ENCODE data around the gene FSCN2.

FSCN2 gene

GRCh38 chr17:81492202-81492601, 36.0 kb upstream of the FSCN2 start:
- no peak for TF ChIP-seq CTCF (IDR thresholded peaks at IDR 0.05; ENCODE audit: low read length, missing control alignments)
- no peak overlapping the region for H3K4me3 ChIP-seq (replicated peaks; ENCODE audit: low read depth, low read length)
- DNase-seq (ENCODE audit: low read depth): no peak

- no peak for DNase-seq (ENCODE audit: low read depth)
- TF ChIP-seq CTCF (IDR thresholded peaks at IDR 0.05; ENCODE audit: low read length, missing control alignments): no peak
- no peak overlapping the region for H3K4me3 ChIP-seq (replicated peaks; ENCODE audit: low read depth, low read length)
These were observed 35.5 kb upstream of the FSCN2 start for GRCh38 chr17:81492706-81493105.

GRCh38 chr17:81493198-81494038, 34.8 kb upstream of the FSCN2 start:
- DNase-seq (ENCODE audit: low read depth): no peak
- H3K4me3 ChIP-seq (replicated peaks; ENCODE audit: low read depth, low read length): no peak overlapping the region
- TF ChIP-seq CTCF (IDR thresholded peaks at IDR 0.05; ENCODE audit: low read length, missing control alignments): no peak

GRCh38 chr17:81494626-81495377, 33.4 kb upstream of the FSCN2 start:
- no peak for DNase-seq (ENCODE audit: low read depth)
- TF ChIP-seq CTCF (IDR thresholded peaks at IDR 0.05; ENCODE audit: low read length, missing control alignments): no peak
- no peak overlapping the region for H3K4me3 ChIP-seq (replicated peaks; ENCODE audit: low read depth, low read length)

- no peak for DNase-seq (ENCODE audit: low read depth)
- H3K4me3 ChIP-seq (replicated peaks; ENCODE audit: low read depth, low read length): no peak overlapping the region
- TF ChIP-seq CTCF (IDR thresholded peaks at IDR 0.05; ENCODE audit: low read length, missing control alignments): no peak
These were observed 29.1 kb upstream of the FSCN2 start for GRCh38 chr17:81498953-81499600.

GRCh38 chr17:81499601-81499970, 28.6 kb upstream of the FSCN2 start:
- H3K4me3 ChIP-seq (replicated peaks; ENCODE audit: low read depth, low read length): no peak overlapping the region
- TF ChIP-seq CTCF (IDR thresholded peaks at IDR 0.05; ENCODE audit: low read length, missing control alignments): no peak
- DNase-seq (ENCODE audit: low read depth): no peak

All from fibroblast of pulmonary artery (primary cell).